Ovary (tissue), 3 donors: ENCODE measurements around the gene NMRK2.

Experiments
- CTCF ChIP-seq, 3 donors: fragments of 450-650 bp in 2 of 3; fragments of 200-600 bp in 1 of 3; IDR thresholded peaks; one replicate each; pipeline versions ENCODE4 v1.5.1 to v1.8.0; 2016 to 2022; ENCODE audit warnings: antibody characterized with exemption in 3 of 3, mild to moderate bottlenecking in 1 of 3
- EP300 ChIP-seq: sonication (generic); formaldehyde crosslinking; IDR thresholded peaks from one replicate; pipeline ENCODE4 v1.6.1; 2017; ENCODE audit warnings: antibody characterized with exemption
- POLR2A ChIP-seq: fragments of 450-650 bp; IDR thresholded peaks from one replicate; pipeline ENCODE4 v1.6.1; 2017; ENCODE audit warnings: antibody characterized with exemption, mild to moderate bottlenecking, moderate library complexity
- donor health status: DM: no; HTN: no; CAD: no.

DNA sequence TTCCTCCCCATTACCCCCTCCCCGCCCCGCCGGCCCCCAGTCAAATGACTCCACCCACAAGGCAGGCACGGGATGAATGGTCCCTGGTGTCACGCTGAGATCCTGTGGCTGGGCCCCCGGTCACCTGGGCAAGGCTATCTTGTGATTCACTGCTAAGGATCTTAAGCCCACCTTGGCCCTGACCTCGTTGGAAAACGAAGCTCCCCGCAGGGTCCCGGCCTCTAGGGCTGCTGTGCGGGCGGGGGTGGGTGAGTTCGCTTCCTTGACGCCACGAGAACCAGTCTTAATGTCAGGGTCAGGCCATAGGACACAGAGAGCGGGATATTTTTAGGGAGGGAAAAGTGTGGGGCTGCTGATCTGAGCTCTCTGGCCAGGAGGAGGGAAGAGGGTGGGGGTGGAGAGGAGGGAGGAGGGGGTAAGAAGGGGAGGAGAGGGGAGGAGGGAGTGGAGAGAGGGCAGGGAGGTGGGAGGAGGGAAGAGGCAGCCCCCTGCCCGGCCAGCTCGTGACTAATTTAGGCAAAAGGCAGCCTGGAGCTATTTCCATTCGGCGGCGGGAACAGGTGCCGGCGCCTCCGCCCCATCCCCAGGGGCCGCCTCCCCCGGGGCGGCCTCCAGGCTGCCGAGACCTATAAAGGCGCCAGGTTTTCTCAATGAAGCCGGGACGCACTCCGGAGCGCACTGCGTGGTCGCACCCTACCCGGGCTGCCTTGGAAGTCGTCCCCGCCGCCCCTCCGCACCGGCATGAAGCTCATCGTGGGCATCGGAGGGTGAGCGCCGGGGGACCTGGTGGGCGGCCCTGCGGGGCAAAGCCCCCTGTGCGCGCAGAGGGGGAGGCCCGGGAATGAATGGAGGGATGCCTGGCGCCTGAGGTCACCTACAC lies at the start of gene NMRK2:
- TF ChIP-seq CTCF (IDR thresholded peaks at IDR 0.05) (no peak), EP300 (no peak), POLR2A (no peak)
